ENCODE measurements around the gene NSF.
A peak's percentile ranks its signal among the peaks of the same experiment; 100 is the strongest.
"Not testable (repeated sequence)": the region's sequence is repeated elsewhere in the genome, so short reads cannot be mapped to it uniquely, and the experiment has no call there.

The NSF gene

GRCh38 chr17:46766493-46767491, 176.3 kb downstream of the NSF start:
- TF ChIP-seq, protein P1, sequence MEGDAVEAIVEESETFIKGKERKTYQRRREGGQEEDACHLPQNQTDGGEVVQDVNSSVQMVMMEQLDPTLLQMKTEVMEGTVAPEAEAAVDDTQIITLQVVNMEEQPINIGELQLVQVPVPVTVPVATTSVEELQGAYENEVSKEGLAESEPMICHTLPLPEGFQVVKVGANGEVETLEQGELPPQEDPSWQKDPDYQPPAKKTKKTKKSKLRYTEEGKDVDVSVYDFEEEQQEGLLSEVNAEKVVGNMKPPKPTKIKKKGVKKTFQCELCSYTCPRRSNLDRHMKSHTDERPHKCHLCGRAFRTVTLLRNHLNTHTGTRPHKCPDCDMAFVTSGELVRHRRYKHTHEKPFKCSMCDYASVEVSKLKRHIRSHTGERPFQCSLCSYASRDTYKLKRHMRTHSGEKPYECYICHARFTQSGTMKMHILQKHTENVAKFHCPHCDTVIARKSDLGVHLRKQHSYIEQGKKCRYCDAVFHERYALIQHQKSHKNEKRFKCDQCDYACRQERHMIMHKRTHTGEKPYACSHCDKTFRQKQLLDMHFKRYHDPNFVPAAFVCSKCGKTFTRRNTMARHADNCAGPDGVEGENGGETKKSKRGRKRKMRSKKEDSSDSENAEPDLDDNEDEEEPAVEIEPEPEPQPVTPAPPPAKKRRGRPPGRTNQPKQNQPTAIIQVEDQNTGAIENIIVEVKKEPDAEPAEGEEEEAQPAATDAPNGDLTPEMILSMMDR (IDR thresholded peaks at IDR 0.05), result no peak
- DNase-seq (ENCODE audit: low spot score), result no peak
- H3K4me3 ChIP-seq, result no peak overlapping the region
- H3K27ac ChIP-seq, result no peak overlapping the region

DNA sequence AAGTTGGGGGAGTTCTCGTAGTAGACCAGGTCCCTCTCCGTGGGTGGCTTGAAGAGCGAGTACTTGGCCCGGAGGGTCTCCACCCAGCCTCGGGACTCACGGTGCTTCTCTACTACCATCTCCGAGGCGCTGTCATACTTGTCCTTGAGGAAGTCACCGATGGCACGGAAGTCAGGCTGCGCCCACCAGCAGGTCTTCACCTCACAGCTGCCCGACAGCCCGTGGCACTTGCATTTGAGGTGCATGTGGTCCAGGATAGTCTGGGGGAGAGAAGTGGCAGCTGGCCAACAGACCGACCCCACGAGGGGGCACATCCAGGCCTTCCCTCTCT, 178.0 kb downstream of the NSF start:
- no peak overlapping the region for H3K4me3 ChIP-seq
- H3K27ac ChIP-seq, result no peak overlapping the region
- no peak for DNase-seq (ENCODE audit: low spot score)
- TF ChIP-seq, protein P1 (IDR thresholded peaks at IDR 0.05), result no peak

GRCh38 chr17:46768896-46769295, 178.4 kb downstream of the NSF start:
- not testable (repeated sequence) for H3K27ac ChIP-seq; DNase-seq (ENCODE audit: low spot score); H3K4me3 ChIP-seq

- TF ChIP-seq, protein P1 (IDR thresholded peaks at IDR 0.05), result no peak
- H3K4me3 ChIP-seq, result no peak overlapping the region
- no peak overlapping the region for H3K27ac ChIP-seq
- no peak for DNase-seq (ENCODE audit: low spot score)
These were observed 179.3 kb downstream of the NSF start for GRCh38 chr17:46769531-46770438.

- no peak for DNase-seq (ENCODE audit: low spot score)
- no peak overlapping the region for H3K27ac ChIP-seq
- TF ChIP-seq, protein P1 (IDR thresholded peaks at IDR 0.05), result no peak
- peak overlapping the region; percentile 69 for H3K4me3 ChIP-seq
These were observed 180.0 kb downstream of the NSF start for GRCh38 chr17:46770439-46770817.

DNA sequence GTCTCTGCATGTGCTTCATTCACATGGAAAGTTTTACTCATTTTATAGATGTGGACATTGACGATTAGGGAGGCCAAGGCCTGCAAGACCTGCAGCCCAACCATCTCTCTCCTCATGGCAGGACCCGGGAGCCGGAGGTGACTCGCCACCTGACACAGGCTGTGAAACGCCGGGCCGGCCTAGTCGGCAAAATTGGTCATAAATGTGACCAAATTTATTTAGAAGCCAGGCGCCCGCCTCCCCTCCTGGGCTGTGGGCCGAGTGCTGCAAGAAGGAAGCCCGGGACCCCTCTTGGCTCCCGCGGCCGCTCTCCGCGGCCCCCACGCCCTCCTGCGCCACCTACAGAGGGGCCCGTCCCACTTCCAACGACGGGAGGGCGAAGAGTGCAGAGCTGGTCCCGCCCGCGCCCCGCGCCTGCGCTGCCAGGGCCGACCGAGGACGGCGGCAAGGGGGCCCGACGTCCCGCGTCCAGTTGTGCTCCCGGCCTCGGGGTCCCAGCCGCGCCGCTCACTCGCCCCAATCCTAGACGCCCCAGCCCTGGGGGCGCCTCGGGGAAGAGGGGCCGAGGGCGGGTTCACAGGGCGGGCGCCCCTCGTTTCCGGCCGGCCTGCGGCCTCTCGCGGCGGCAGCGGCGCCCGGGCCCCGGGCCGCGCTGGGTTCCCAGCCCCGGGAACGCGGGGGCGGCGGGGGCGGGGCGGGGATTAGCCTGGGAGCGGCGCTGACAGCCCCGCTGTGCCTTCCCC, 180.5 kb downstream of the NSF start:
- DNase-seq (ENCODE audit: low spot score), result no peak
- Histone ChIP-seq H3K27ac (peak overlapping the region in 1 of 2 donors; percentile 27), H3K4me3 (peak overlapping the region; percentile 69)
- TF ChIP-seq, protein P1 (IDR thresholded peaks at IDR 0.05), result no peak
